H1 (cell line): ENCODE measurements around the gene CASK. TPM values are rescaled to one million over a fixed set of nuclear protein-coding genes. Genes with fewer than 3 reads are reported as not detected.

ENCODE experiments used
- CTCF ChIA-PET: fragments of 300-600 bp; sonication (Branson Sonifier 250); formaldehyde crosslinking; loops from one replicate; lab custom pipeline; 2021; ENCODE audit not compliant: partially characterized antibody; lab: Charles Lee
- POLR2A ChIA-PET: fragments of 300-600 bp; sonication (Branson Sonifier 250); formaldehyde crosslinking; loops from one replicate; lab custom pipeline; 2021; ENCODE audit warnings: inconsistent platforms; ENCODE audit not compliant: partially characterized antibody; lab: Charles Lee
- DNase-seq, 2 experiments: peaks; one replicate each; pipeline versions ENCODE4 v3.0.0 to v3.0.0-alpha.2; 2010 to 2022; ENCODE audit warnings: low spot score in 2 of 2, low read depth in 1 of 2, mixed read lengths in 1 of 2
- FAIRE-seq: peaks from 2 replicates; lab custom pipeline; 2011; peaks lifted over from hg19 to GRCh38; lab: Jason Lieb, UNC
- H2AFZ ChIP-seq: 2 replicates; pipeline ENCODE4 v1.8.1; 2012; ENCODE audit warnings: low read length, inconsistent platforms
- H2AK5ac ChIP-seq: 2 replicates; pipeline ENCODE4 v1.6.1; 2013; ENCODE audit warnings: low read depth, low read length
- H2BK120ac ChIP-seq: replicated peaks from 2 replicates; pipeline ENCODE3; 2013; ENCODE audit warnings: low read depth, low read length, inconsistent platforms
- H2BK12ac ChIP-seq: 2 replicates; pipeline ENCODE4 v1.6.1; 2013; ENCODE audit warnings: low read depth, low read length
- H2BK15ac ChIP-seq: 2 replicates; pipeline ENCODE4 v1.6.1; 2013; ENCODE audit warnings: low read length
- H2BK20ac ChIP-seq: 2 replicates; pipeline ENCODE4 v1.6.1; 2013; ENCODE audit warnings: low read length
- H2BK5ac ChIP-seq: 2 replicates; pipeline ENCODE4 v1.6.1; 2013; ENCODE audit warnings: low read depth, low read length
- H3K14ac ChIP-seq: 2 replicates; pipeline ENCODE4 v1.6.1; 2013; ENCODE audit warnings: inconsistent platforms; ENCODE audit not compliant: insufficient read length
- H3K18ac ChIP-seq: 2 replicates; pipeline ENCODE4 v1.6.1; 2013; ENCODE audit warnings: low read length; ENCODE audit errors: extremely low read depth
- H3K23ac ChIP-seq: 2 replicates; pipeline ENCODE4 v1.6.1; 2013; ENCODE audit warnings: inconsistent platforms; ENCODE audit not compliant: insufficient read length
- H3K23me2 ChIP-seq: 2 replicates; pipeline ENCODE4 v1.6.1; 2013; ENCODE audit warnings: low read depth, low read length
- H3K27ac ChIP-seq: 2 replicates; pipeline ENCODE4 v1.6.1; 2011; ENCODE audit warnings: low read depth, low read length, inconsistent platforms
- H3K27me3 ChIP-seq, 4 experiments: replicated peaks in 1 of 4; 1 replicate in 1 of 4; 2 replicates in 3 of 4; pipeline versions ENCODE4 v1.6.1 to v1.8.1; 2011 to 2013; ENCODE audit warnings: low read length in 3 of 4, mild to moderate bottlenecking in 3 of 4, inconsistent platforms in 2 of 4, mixed read lengths in 2 of 4, moderate library complexity in 1 of 4; ENCODE audit not compliant: control insufficient read depth in 3 of 4, insufficient read depth in 3 of 4; ENCODE audit errors: extremely low read depth in 1 of 4
- H3K36me3 ChIP-seq, 4 experiments: 2 replicates each; pipeline versions ENCODE4 v1.6.1 to v1.8.1; 2011 to 2013; ENCODE audit warnings: mild to moderate bottlenecking in 4 of 4, low read length in 3 of 4, moderate library complexity in 2 of 4, control low read depth in 1 of 4, inconsistent platforms in 1 of 4; ENCODE audit not compliant: insufficient read depth in 4 of 4, control insufficient read depth in 2 of 4
- H3K4ac ChIP-seq: replicated peaks from 2 replicates; pipeline ENCODE3; 2013; ENCODE audit warnings: low read length, low read depth, mixed read lengths, inconsistent platforms; ENCODE audit not compliant: insufficient read length
- H3K4me1 ChIP-seq, 4 experiments: replicated peaks in 1 of 4; 1 replicate in 1 of 4; 2 replicates in 3 of 4; pipeline versions ENCODE4 v1.6.1 to v1.8.1; 2011 to 2013; ENCODE audit warnings: low read length in 3 of 4, inconsistent platforms in 2 of 4, mixed read lengths in 1 of 4; ENCODE audit not compliant: insufficient read depth in 4 of 4, control insufficient read depth in 3 of 4
- H3K4me2 ChIP-seq, 2 experiments: 2 replicates each; pipeline versions ENCODE4 v1.6.1 to v1.8.1; 2011 to 2013; ENCODE audit warnings: low read depth in 2 of 2, low read length in 2 of 2, control low read depth in 1 of 2, inconsistent platforms in 1 of 2, mild to moderate bottlenecking in 1 of 2; ENCODE audit not compliant: insufficient read depth in 1 of 2
- H3K4me3 ChIP-seq, 4 experiments: fragments of 200-600, 300-600 bp in 1 of 4; sonication (generic), shearing (Covaris generic), sonication (Bioruptor Twin) in 1 of 4; 2 replicates each; pipeline versions ENCODE4 v1.5.1 to v1.8.1; 2011 to 2016; ENCODE audit warnings: low read length in 4 of 4, low read depth in 3 of 4, control low read depth in 2 of 4, inconsistent platforms in 2 of 4, mild to moderate bottlenecking in 2 of 4, mixed read lengths in 1 of 4, moderate library complexity in 1 of 4; ENCODE audit not compliant: insufficient read depth in 2 of 4; ENCODE audit errors: extremely low read depth in 1 of 4
- H3K56ac ChIP-seq: replicated peaks from 2 replicates; pipeline ENCODE3; 2013; ENCODE audit warnings: low read depth, mild to moderate bottlenecking, mixed read lengths, low read length, inconsistent platforms; ENCODE audit not compliant: insufficient read length
- H3K79me1 ChIP-seq: 2 replicates; pipeline ENCODE4 v1.6.1; 2013; ENCODE audit warnings: low read depth, low read length, control low read depth
- H3K79me2 ChIP-seq, 2 experiments: 2 replicates each; pipeline versions ENCODE4 v1.6.1 to v1.8.1; 2012 to 2013; ENCODE audit warnings: low read length in 2 of 2, mild to moderate bottlenecking in 2 of 2, inconsistent platforms in 1 of 2; ENCODE audit not compliant: insufficient read depth in 2 of 2, control insufficient read depth in 1 of 2
- H3K9ac ChIP-seq, 4 experiments: replicated peaks in 1 of 4; 1 replicate in 1 of 4; 2 replicates in 3 of 4; pipeline versions ENCODE4 v1.6.1 to v1.8.1; 2011 to 2013; ENCODE audit warnings: low read depth in 3 of 4, low read length in 3 of 4, control low read depth in 2 of 4, mild to moderate bottlenecking in 2 of 4, moderate library complexity in 2 of 4, inconsistent platforms in 1 of 4; ENCODE audit errors: extremely low read depth in 1 of 4
- H3K9me3 ChIP-seq, 2 experiments: 2 replicates each; pipeline versions ENCODE4 v1.6.1 to v1.8.1; 2012 to 2013; ENCODE audit warnings: mild to moderate bottlenecking in 2 of 2, moderate library complexity in 2 of 2, control low read depth in 1 of 2, inconsistent platforms in 1 of 2, low read depth in 1 of 2, low read length in 1 of 2, mixed read lengths in 1 of 2; ENCODE audit not compliant: insufficient read depth in 2 of 2
- H4K20me1 ChIP-seq, 2 experiments: replicated peaks in 1 of 2; 2 replicates each; pipeline versions ENCODE3 to v1.8.1; 2011 to 2013; ENCODE audit warnings: inconsistent platforms in 2 of 2, low read length in 2 of 2, mild to moderate bottlenecking in 1 of 2; ENCODE audit not compliant: insufficient read depth in 2 of 2, control insufficient read depth in 1 of 2
- H4K5ac ChIP-seq: 2 replicates; pipeline ENCODE4 v1.6.1; 2013; ENCODE audit warnings: low read length, low read depth, mixed read lengths, inconsistent platforms; ENCODE audit not compliant: insufficient read length
- H4K8ac ChIP-seq: 2 replicates; pipeline ENCODE4 v1.8.0; 2013; ENCODE audit warnings: mild to moderate bottlenecking, moderate library complexity, low read length, inconsistent platforms; ENCODE audit not compliant: insufficient read depth; ENCODE audit errors: extremely low read depth
- H4K91ac ChIP-seq: replicated peaks from 2 replicates; pipeline ENCODE3; 2013; ENCODE audit warnings: low read length, mixed read lengths, inconsistent platforms; ENCODE audit not compliant: insufficient read length
- ASH2L ChIP-seq: fragments of 200-600, 300-600 bp; sonication (generic); IDR thresholded peaks from one replicate; pipeline ENCODE4 v1.7.1; 2017; ENCODE audit warnings: low read length
- BRCA1 ChIP-seq: IDR thresholded peaks from 2 replicates; pipeline ENCODE4 v1.6.1; 2012; ENCODE audit warnings: low read depth, low read length, improper control_type of control experiment
- CHD1 ChIP-seq: IDR thresholded peaks from 2 replicates; pipeline ENCODE4 v1.6.1; 2012; ENCODE audit warnings: low read depth, low read length, improper control_type of control experiment
- CHD2 ChIP-seq: IDR thresholded peaks from 2 replicates; pipeline ENCODE4 v1.6.1; 2012; ENCODE audit warnings: low read length, improper control_type of control experiment
- JUN ChIP-seq: IDR thresholded peaks from 2 replicates; pipeline ENCODE4 v1.6.1; 2011; ENCODE audit warnings: low read depth, mild to moderate bottlenecking, improper control_type of control experiment, low read length
- JUND ChIP-seq: IDR thresholded peaks from 2 replicates; pipeline ENCODE4 v1.6.1; 2011; ENCODE audit warnings: mild to moderate bottlenecking, improper control_type of control experiment, low read length
- NANOG ChIP-seq: IDR thresholded peaks from 2 replicates; pipeline ENCODE4 v1.6.1; 2011; ENCODE audit warnings: low read length, low read depth, mild to moderate bottlenecking, inconsistent platforms; ENCODE audit not compliant: insufficient read depth, poor library complexity, severe bottlenecking
- POLR2A ChIP-seq, 2 experiments: IDR thresholded peaks; 1 replicate in 1 of 2; 2 replicates in 1 of 2; pipeline ENCODE4 v1.6.1; 2011; ENCODE audit warnings: low read depth in 2 of 2, low read length in 2 of 2, mild to moderate bottlenecking in 2 of 2; ENCODE audit errors: control extremely low read depth in 1 of 2
- RXRA ChIP-seq: IDR thresholded peaks from 2 replicates; pipeline ENCODE4 v1.6.1; 2011; ENCODE audit warnings: low read depth, mild to moderate bottlenecking, low read length, moderate library complexity; ENCODE audit not compliant: insufficient read depth
- SIRT6 ChIP-seq: IDR thresholded peaks from one replicate; pipeline ENCODE4 v1.7.1; 2012; ENCODE audit warnings: low read length, inconsistent platforms
- SUZ12 ChIP-seq: fragments of 200-600 bp; sonication (generic); IDR thresholded peaks from 2 replicates; pipeline ENCODE4 v1.6.1; 2012; ENCODE audit warnings: mild to moderate bottlenecking, inconsistent platforms, low read length, moderate library complexity, mixed read lengths
- TAF1 ChIP-seq: IDR thresholded peaks from 2 replicates; pipeline ENCODE4 v1.6.1; 2011; ENCODE audit warnings: mild to moderate bottlenecking, low read depth, low read length
- WGBS, 2 experiments: shearing (Covaris generic) in 1 of 2; methylation state at CpG; one replicate each; pipeline versions ENCODE4 v1.1.6 to v1.1.7; 2013 to 2015; ENCODE audit warnings: low lambda C conversion rate in 2 of 2, mixed read lengths in 2 of 2, inconsistent platforms in 1 of 2, low coverage in 1 of 2, missing lambda C conversion rate in 1 of 2; ENCODE audit not compliant: insufficient replicate concordance in 2 of 2, insufficient coverage in 1 of 2, insufficient read length in 1 of 2; ENCODE audit errors: extremely low coverage in 1 of 2, missing lambda C conversion rate in 1 of 2; 5-methylcytosine and 5-hydroxymethylcytosine counted together
- polyA plus RNA-seq, 7 experiments: library from polyadenylated mRNA; depleted of rRNA in 3 of 7; stranded (reverse) in 5 of 7; unstranded in 2 of 7; fragments of >200 nt in 5 of 7; fragments of 200-250 nt in 2 of 7; gene quantifications; 1 replicate in 5 of 7; 2 replicates in 1 of 7; 4 replicates in 1 of 7; pipeline versions ENCODE4 v1.2.1 to v1.2.3, GENCODE V29; 2011 to 2013; ENCODE audit warnings: missing spikeins in 2 of 7, mixed read lengths in 2 of 7
- total RNA-seq: library from RNA; stranded (reverse); fragmentation: NEBNext Ultra II Directional; extraction: Animal tissue kit (Norgen Biotek cat#: 25700); gene quantifications from 2 replicates; pipeline ENCODE4 v1.2.1, GENCODE V29; 2021
- TF ChIP-seq, protein P1 (sequence below): IDR thresholded peaks from 2 replicates; pipeline ENCODE4 v1.6.1; 2012; ENCODE audit warnings: low read length, inconsistent platforms
- TF ChIP-seq, protein P2 (sequence below): IDR thresholded peaks from 2 replicates; pipeline ENCODE4 v1.6.1; 2012; ENCODE audit warnings: inconsistent platforms

The CASK gene
- total and polyA plus RNA-seq, 2 of the 8 experiments (the other 6 are each of a cell fraction or from before 2014, with no cell fraction given), result 21.6 to 55.1 TPM

DNA sequence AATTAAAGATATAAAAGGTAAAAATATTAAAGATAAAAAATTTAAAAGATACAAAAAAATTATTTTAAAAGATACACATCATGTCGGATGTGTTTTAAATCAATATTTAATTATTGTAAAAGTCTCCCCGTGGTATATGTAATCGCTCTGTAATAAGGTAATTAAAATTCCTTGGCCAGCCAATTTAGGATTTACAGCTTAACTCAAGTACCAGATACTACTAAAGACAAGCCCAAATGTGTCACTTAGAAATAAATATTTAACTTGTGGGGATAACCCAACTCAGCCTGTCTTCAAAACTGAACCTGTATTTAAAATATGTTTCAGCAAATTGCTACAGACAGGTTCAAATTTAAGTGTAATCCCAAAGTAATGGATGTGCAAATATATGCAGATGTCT lies 143.4 kb downstream of the CASK start:
- H2BK12ac ChIP-seq, result no peak overlapping the region
- no peak overlapping the region for H3K27ac ChIP-seq
- no peak overlapping the region for H4K5ac ChIP-seq
- no peaks in the 10 kb centered on the region for H3K27me3 ChIP-seq
- no peak overlapping the region for H2AFZ ChIP-seq
- no peak overlapping the region for H2BK20ac ChIP-seq
- no peak overlapping the region for H3K9ac ChIP-seq
- H3K56ac ChIP-seq, result no peak overlapping the region
- no peaks in the 10 kb centered on the region for H3K9me3 ChIP-seq
- H3K79me2 ChIP-seq, result no peaks in the 10 kb centered on the region; a peak in 1 of 4 replicates
- POLR2A ChIA-PET, result no interaction called here
- FAIRE-seq (no peak), DNase-seq (no peak)
- no peak overlapping the region for H2BK15ac ChIP-seq
- no peaks in the 10 kb centered on the region for H4K20me1 ChIP-seq
- H2BK5ac ChIP-seq, result no peak overlapping the region
- H3K4me2 ChIP-seq, result no peak overlapping the region
- no peaks in the 10 kb centered on the region for H3K36me3 ChIP-seq
- H4K8ac ChIP-seq, result no peak overlapping the region
- 87% methylated on average over 3 of the region's 3 CpGs; no CpG with 5 or more reads in 1 of the 2 experiments for WGBS, 2 experiments
- no peaks in the 10 kb centered on the region for H3K4me1 ChIP-seq
- H3K14ac ChIP-seq, result no peak overlapping the region
- H3K4ac ChIP-seq, result no peak overlapping the region
- H3K18ac ChIP-seq, result no peak overlapping the region
- no peak overlapping the region for H3K23ac ChIP-seq
- no peaks in the 10 kb centered on the region for H3K23me2 ChIP-seq
- H3K79me1 ChIP-seq, result no peaks in the 10 kb centered on the region
- no peak overlapping the region for H2BK120ac ChIP-seq
- H3K4me3 ChIP-seq, result no peak overlapping the region
- no peak overlapping the region for H2AK5ac ChIP-seq
- no peak overlapping the region for H4K91ac ChIP-seq
- CTCF ChIA-PET, result no interaction called here
- no peak for TF ChIP-seq JUND
- TF ChIP-seq NANOG, result no peak
- no peak for TF ChIP-seq JUN
- TF ChIP-seq RXRA, result no peak
- TF ChIP-seq SUZ12, result no peak
- TF ChIP-seq ASH2L, result no peak
- TF ChIP-seq SIRT6, result no peak
- TF ChIP-seq, protein P1, sequence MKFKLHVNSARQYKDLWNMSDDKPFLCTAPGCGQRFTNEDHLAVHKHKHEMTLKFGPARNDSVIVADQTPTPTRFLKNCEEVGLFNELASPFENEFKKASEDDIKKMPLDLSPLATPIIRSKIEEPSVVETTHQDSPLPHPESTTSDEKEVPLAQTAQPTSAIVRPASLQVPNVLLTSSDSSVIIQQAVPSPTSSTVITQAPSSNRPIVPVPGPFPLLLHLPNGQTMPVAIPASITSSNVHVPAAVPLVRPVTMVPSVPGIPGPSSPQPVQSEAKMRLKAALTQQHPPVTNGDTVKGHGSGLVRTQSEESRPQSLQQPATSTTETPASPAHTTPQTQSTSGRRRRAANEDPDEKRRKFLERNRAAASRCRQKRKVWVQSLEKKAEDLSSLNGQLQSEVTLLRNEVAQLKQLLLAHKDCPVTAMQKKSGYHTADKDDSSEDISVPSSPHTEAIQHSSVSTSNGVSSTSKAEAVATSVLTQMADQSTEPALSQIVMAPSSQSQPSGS, result no peak
- TF ChIP-seq, protein P2, sequence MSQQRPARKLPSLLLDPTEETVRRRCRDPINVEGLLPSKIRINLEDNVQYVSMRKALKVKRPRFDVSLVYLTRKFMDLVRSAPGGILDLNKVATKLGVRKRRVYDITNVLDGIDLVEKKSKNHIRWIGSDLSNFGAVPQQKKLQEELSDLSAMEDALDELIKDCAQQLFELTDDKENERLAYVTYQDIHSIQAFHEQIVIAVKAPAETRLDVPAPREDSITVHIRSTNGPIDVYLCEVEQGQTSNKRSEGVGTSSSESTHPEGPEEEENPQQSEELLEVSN, result no peak
- TF ChIP-seq CHD2, result no peak
- no peak for TF ChIP-seq BRCA1
- TF ChIP-seq CHD1, result no peak
- TF ChIP-seq TAF1, result no peak
- no peak for TF ChIP-seq POLR2A (IDR thresholded peaks at IDR 0.05; ENCODE audit: control extremely low read depth in 1 of 2, low read depth in 2 of 2, low read length in 2 of 2)
